HEK293 (cell line): ENCODE measurements around the gene ERI3.

Source experiments
- CTCF ChIA-PET: fragments of 350-600 bp; formaldehyde crosslinking; extraction: SDS; loops from one replicate; lab custom pipeline; 2021; ENCODE audit warnings: antibody characterized with exemption; lab: Yijun Ruan, JAX
- POLR2A ChIA-PET: fragments of 300-600 bp; formaldehyde crosslinking; extraction: SDS; loops from one replicate; lab custom pipeline; 2020; ENCODE audit warnings: antibody characterized with exemption, inconsistent platforms; lab: Yijun Ruan, JAX
- H3K27ac ChIP-seq: fragments of 200-500 bp; sonication (Bioruptor generic); 2 replicates; pipeline ENCODE4 v1.5.1; 2014; ENCODE audit warnings: low read depth, low read length, control low read depth, inconsistent platforms; ENCODE audit errors: extremely low read depth
- H3K36me3 ChIP-seq, 2 experiments: fragments of 200-500 bp in 1 of 2; sonication (Bioruptor generic) in 1 of 2; 1 replicate in 1 of 2; 2 replicates in 1 of 2; pipeline ENCODE4 v1.5.1; 2014 to 2017; ENCODE audit warnings: inconsistent platforms in 2 of 2, low read length in 2 of 2; ENCODE audit not compliant: control insufficient read depth in 2 of 2, insufficient read depth in 1 of 2
- H3K4me1 ChIP-seq: fragments of 200-500 bp; sonication (Bioruptor generic); 2 replicates; pipeline ENCODE4 v1.5.1; 2014; ENCODE audit warnings: mild to moderate bottlenecking, low read length, inconsistent platforms; ENCODE audit not compliant: control insufficient read depth, insufficient read depth
- H3K4me3 ChIP-seq: 2 replicates; pipeline ENCODE4 v1.5.1; 2011; ENCODE audit warnings: low read depth, mild to moderate bottlenecking, control low read depth, low read length, moderate library complexity
- H3K9me3 ChIP-seq: fragments of 200-500 bp; sonication (Bioruptor generic); 2 replicates; pipeline ENCODE4 v1.5.1; 2014; ENCODE audit warnings: low read depth, low read length, inconsistent platforms; ENCODE audit not compliant: control insufficient read depth, insufficient read depth
- PATZ1 ChIP-seq: fragments of 450-650 bp; formaldehyde crosslinking; IDR thresholded peaks from 2 replicates; pipeline ENCODE4 v1.5.1; 2016; ENCODE audit warnings: missing biosample characterization, missing genetic modification characterization
- PRDM4 ChIP-seq: fragments of 450-650 bp; formaldehyde crosslinking; IDR thresholded peaks from 2 replicates; pipeline ENCODE4 v1.5.1; 2017; ENCODE audit warnings: missing biosample characterization, missing genetic modification characterization
- ZBTB17 ChIP-seq: fragments of 450-650 bp; formaldehyde crosslinking; IDR thresholded peaks from 2 replicates; pipeline ENCODE4 v1.5.1; 2016; ENCODE audit warnings: missing biosample characterization, missing genetic modification characterization
- ZBTB26 ChIP-seq: fragments of 450-650 bp; formaldehyde crosslinking; optimal IDR thresholded peaks from 2 replicates; pipeline ENCODE3; 2016; ENCODE audit warnings: missing biosample characterization, mild to moderate bottlenecking, missing genetic modification characterization
- ZBTB6 ChIP-seq: fragments of 450-650 bp; formaldehyde crosslinking; IDR thresholded peaks from 2 replicates; pipeline ENCODE4 v1.5.1; 2017; ENCODE audit warnings: missing biosample characterization, missing genetic modification characterization
- ZNF132 ChIP-seq: fragments of 450-650 bp; formaldehyde crosslinking; IDR thresholded peaks from 2 replicates; pipeline ENCODE4 v1.5.1; 2017; ENCODE audit warnings: missing biosample characterization, missing genetic modification characterization, borderline replicate concordance
- ZNF174 ChIP-seq: fragments of 450-650 bp; formaldehyde crosslinking; IDR thresholded peaks from 2 replicates; pipeline ENCODE4 v1.5.0; 2017; ENCODE audit warnings: missing biosample characterization, mild to moderate bottlenecking, missing genetic modification characterization
- ZNF19 ChIP-seq: fragments of 450-650 bp; formaldehyde crosslinking; IDR thresholded peaks from 2 replicates; pipeline ENCODE4; 2016; ENCODE audit warnings: missing biosample characterization, missing genetic modification characterization, low read depth
- ZNF221 ChIP-seq: fragments of 450-650 bp; formaldehyde crosslinking; IDR thresholded peaks from 2 replicates; pipeline ENCODE4 v1.5.1; 2017; ENCODE audit warnings: missing biosample characterization, missing genetic modification characterization, borderline replicate concordance
- ZNF391 ChIP-seq: fragments of 450-650 bp; formaldehyde crosslinking; IDR thresholded peaks from 2 replicates; pipeline ENCODE4 v1.5.1; 2016; ENCODE audit warnings: low read depth, missing biosample characterization, missing genetic modification characterization, borderline replicate concordance
- ZNF423 ChIP-seq: fragments of 450-650 bp; formaldehyde crosslinking; IDR thresholded peaks from 2 replicates; pipeline ENCODE4 v1.5.1; 2016; ENCODE audit warnings: missing biosample characterization, missing genetic modification characterization
- ZNF585B ChIP-seq: fragments of 450-650 bp; formaldehyde crosslinking; IDR thresholded peaks from 2 replicates; pipeline ENCODE4 v1.5.1; 2016; ENCODE audit warnings: missing biosample characterization, missing genetic modification characterization

ERI3 gene

GRCh38 chr1:44315521-44315920 is 39.5 kb downstream of the ERI3 start:
- Histone ChIP-seq H3K4me1 (no peaks in the 10 kb centered on the region), H3K36me3 (peaks cover 7 to 97% of the 10 kb centered on the region in 2 experiments), H3K27ac (no peak overlapping the region), H3K9me3 (no peaks in the 10 kb centered on the region), H3K4me3 (no peak overlapping the region)
- TF ChIP-seq ZBTB17 (tag by site-specific recombination), result peak; percentile 38; the same call in 1 of the 2 replicates
- TF ChIP-seq ZNF391 (tag by site-specific recombination), result no peak
- TF ChIP-seq ZBTB6 (tag by site-specific recombination), result peak; percentile 34; the same call in 1 of the 2 replicates
- no peak for TF ChIP-seq ZNF19 (tag by site-specific recombination)
- CTCF ChIA-PET, result interaction anchor here (0.6 to 1.9 kb wide), 10 partner anchors 9 to 337 kb away, joined by 3 to 11 read pairs (median 4); no protein-coding TSS in a partner anchor
- POLR2A ChIA-PET, result no interaction called here

GRCh38 chr1:44314452-44314851 is 40.6 kb downstream of the ERI3 start:
- Histone ChIP-seq H3K4me1 (no peaks in the 10 kb centered on the region), H3K27ac (no peak overlapping the region), H3K9me3 (no peaks in the 10 kb centered on the region), H3K4me3 (no peak overlapping the region), H3K36me3 (peaks cover 7 to 97% of the 10 kb centered on the region in 2 experiments)
- POLR2A ChIA-PET, result no interaction called here
- TF ChIP-seq ZBTB6 (tag by site-specific recombination), result no peak
- no peak for TF ChIP-seq ZBTB26 (tag by site-specific recombination)
- CTCF ChIA-PET, result interaction anchor here (0.5 to 1.9 kb wide), 10 partner anchors 8 to 357 kb away, joined by 3 to 11 read pairs (median 3); no protein-coding TSS in a partner anchor

- peaks cover 11 to 96% of the 10 kb centered on the region in 2 experiments for H3K36me3 ChIP-seq
- no peak overlapping the region for H3K4me3 ChIP-seq
- no peaks in the 10 kb centered on the region for H3K4me1 ChIP-seq
- no peak overlapping the region for H3K27ac ChIP-seq
- ChIA-PET CTCF (interaction anchor here (0.6 to 1.9 kb wide), 6 partner anchors 9 to 339 kb away, joined by 3 to 11 read pairs (median 4); no protein-coding TSS in a partner anchor), POLR2A (interaction anchor here (0.6 kb wide), 1 partner anchor 80 kb away, joined by 3 read pairs; no protein-coding TSS in a partner anchor)
- no peak for TF ChIP-seq ZNF174 (tag by site-specific recombination)
- TF ChIP-seq ZNF423 (tag by site-specific recombination), result no peak
- no peak for TF ChIP-seq ZNF585B (tag by site-specific recombination)
- no peak for TF ChIP-seq PATZ1 (tag by site-specific recombination)
- no peak for TF ChIP-seq ZNF221 (tag by site-specific recombination)
- TF ChIP-seq ZNF132 (tag by site-specific recombination), result no peak
- TF ChIP-seq PRDM4, result peak; percentile 76
- H3K9me3 ChIP-seq, result no peaks in the 10 kb centered on the region
Observed at GRCh38 chr1:44313265-44313918, 41.7 kb downstream of the ERI3 start.
